HG03565 (cell line): ENCODE measurements around the gene LRBA.
"Not testable (repeated sequence)": the region's sequence is repeated elsewhere in the genome, so short reads cannot be mapped to it uniquely, and the experiment has no call there.

Source experiments
- ATAC-seq: cut with Tn5 transposase; IDR thresholded peaks from one replicate; pipeline ENCODE4 v1.9.1; 2021; ENCODE audit warnings: mild to moderate bottlenecking, moderate library complexity; ENCODE audit not compliant: unreplicated experiment

LRBA gene

DNA sequence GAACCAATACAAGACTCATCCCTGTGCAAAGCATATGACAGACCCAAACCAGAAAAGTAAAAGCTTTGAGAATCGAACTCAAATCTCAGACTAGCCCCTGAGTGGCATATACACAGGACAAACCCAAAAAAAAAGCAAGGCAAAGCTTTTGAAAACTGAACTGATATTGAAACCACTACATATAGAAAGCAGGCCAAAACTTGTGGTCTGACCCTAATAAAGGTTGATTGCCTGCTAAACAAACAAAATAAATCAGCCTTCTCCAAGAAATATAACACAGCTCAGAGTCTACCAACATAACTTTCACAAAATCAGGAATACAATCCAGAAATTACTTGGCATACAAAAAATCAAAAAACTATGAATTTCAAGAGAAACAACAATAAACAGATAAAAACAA lies 40.3 kb downstream of the LRBA start:
- no peak for ATAC-seq

DNA sequence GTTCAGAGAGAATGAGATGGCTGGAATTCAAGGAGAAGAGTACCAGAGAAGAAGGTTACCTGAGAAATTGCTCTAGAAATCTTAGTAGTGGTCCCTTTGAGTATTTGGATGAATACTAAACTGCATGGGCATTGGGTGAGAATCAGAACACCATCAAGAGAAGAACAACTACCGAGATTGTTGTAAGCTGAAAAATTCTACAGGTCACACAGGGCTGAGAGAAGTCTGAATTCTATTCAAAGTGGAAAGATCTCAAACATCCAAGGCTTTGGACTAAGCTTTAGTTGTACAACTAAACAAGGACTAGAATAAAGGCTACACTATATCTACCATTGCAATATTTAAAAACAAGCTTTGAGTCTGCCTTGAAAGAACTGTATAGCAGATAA lies 40.8 kb downstream of the LRBA start:
- no peak for ATAC-seq

DNA sequence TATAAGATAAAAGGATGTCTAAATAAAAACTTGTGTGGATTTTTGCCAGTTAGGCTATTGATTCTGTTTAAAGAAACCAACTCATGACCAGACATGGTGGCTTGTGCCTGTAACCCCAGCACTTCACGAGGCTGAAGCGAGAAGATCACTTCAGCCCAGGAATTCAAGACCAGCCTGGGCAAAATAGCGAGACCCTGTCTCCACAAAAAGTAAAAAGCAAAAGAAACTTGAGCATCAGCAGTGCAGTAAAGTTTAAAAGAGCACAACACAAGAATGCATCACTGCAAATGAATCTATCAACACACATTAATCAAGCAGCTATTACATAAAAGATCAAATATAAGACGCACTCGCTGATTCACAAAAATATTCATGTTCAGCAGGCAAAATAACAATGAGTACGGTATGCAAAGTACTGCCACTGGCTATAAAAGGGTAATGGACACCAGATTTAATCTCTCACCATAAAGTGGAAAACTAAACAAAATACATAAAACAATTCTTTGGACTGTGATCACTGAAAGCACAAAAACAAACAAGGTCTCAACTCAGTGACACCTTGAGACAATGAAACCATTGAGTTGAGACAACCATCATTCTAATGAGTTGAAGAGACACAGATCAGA lies 41.3 kb downstream of the LRBA start:
- ATAC-seq = no peak

DNA sequence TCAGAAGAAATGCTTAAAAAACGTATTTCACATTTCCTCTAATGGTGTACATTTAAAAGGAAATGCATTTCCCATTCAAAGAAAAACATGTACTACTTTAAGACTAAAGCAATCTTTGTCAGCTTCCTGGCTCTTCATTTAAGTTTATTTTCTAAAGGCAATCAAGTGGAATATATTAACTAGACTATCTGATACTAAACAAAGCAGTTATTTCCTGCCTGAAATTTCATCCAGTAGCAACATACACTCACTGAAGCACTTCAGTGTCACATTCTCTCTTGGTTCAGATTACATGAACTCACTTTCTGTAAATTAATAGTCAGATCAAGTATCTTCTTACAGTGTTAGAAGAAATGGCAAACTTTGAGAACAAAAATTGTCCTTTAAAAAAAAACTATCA lies 42.5 kb downstream of the LRBA start:
- no peak for ATAC-seq

DNA sequence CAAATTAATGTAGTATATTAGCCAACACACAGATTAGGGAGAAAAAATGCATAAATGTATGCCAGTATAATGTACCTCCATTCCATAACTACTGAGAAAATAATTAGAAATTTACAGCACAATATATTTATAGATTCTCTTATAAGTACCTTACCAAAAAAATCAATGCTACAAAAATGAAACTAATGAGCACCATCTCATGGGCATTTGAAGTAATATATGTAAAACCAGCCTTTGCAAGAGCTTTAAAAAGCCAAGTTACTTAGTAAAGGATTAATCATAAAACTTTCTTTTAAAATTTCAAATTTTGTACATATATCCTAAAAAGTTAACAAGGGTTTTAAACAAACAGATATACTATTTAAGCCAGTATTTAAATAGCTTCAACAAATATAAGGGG lies 43.2 kb downstream of the LRBA start:
- ATAC-seq = no peak

DNA sequence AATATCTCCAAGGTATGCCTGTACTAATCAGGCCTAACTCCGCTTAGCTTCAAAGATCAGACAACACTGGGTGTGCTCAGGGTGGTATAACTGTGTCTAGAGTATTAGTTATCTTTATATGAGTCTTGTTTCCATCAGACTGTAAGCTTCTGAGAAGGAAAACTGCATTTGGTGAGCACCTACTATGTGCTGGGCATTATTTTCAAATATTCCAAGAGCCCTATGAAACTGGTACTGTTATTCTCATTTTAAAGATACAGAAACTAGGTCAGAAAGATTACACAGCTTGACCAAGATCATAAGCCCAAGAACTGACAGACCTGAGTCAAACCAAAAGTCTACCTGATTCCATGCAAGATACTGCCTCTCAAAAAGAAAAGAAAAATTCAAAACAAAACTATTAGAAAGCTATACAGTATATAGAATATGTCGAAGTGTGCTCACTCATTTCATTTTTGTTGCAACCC lies 44.4 kb downstream of the LRBA start:
- ATAC-seq = peak; percentile 86

DNA sequence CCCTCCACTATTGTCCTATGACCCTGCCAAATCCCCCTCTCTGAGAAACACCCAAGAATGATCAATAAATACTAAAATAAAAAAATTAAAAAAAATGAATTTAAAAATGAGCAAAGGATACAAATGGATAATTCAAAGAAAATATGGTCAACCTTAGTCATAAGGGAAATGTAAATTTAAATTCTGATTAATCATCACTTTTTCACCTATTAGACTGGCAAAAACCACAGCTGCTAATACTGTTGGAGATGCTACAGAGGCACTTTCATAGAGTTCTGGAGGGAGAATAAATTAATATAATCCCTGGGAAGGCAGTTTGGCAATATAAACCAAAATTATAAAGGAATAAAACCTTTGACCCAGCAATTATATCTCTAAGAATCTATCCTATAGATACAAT lies 50.3 kb downstream of the LRBA start:
- ATAC-seq = no peak

DNA sequence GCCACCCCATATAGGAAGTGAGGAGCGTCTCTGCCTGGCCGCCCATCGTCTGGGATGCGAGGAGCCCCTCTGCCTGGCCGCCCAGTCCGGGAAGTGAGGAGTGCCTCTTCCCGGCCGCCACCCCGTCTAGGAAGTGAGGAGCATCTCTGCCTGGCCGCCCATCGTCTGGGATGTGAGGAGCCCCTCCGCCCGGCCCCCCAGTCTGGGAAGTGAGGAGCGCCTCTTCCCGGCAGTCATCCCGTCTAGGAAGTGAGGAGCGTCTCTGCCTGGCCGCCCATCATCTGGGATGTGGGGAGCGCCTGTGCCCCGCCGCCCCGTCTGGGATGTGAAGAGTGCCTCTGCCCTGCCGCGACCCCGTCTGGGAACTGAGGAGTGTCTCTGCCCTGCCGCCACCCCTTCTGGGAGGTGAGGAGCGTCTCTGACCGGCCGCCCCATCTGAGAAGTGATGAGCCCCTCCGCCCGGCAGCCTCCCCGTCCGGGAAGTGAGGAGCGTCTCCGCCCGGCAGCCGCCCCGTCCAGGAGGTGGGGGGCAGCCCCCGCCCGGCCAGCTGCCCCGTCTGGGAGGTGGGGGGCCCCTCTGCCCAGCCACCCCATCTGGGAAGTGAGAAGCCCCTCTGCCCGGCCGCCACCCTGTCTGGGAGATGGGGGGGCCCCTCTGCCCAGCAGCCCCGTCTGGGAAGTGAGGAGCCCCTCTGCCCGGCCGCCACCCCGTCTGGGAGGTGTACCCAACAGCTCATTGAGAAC lies 51.3 kb downstream of the LRBA start:
- ATAC-seq = not testable (repeated sequence)

DNA sequence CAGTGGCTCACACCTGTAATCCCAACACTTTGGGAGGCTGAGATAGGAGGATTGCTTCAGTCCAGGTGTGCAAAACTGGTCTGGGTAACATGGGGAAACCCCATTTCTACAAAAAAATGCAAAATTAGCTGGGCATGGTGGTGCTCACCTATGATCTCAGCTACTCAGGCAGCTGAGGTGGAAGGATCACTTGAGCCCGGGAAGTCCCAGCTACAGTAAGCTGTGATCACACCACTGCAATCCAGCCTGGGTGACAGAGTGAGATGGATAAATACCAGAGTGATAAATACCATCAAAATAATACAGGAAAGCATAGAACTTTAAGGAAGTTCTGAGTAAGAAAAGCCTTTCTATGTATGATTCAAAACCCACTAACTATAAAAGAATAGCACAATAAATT lies 52.8 kb downstream of the LRBA start:
- peak; percentile 66 for ATAC-seq

DNA sequence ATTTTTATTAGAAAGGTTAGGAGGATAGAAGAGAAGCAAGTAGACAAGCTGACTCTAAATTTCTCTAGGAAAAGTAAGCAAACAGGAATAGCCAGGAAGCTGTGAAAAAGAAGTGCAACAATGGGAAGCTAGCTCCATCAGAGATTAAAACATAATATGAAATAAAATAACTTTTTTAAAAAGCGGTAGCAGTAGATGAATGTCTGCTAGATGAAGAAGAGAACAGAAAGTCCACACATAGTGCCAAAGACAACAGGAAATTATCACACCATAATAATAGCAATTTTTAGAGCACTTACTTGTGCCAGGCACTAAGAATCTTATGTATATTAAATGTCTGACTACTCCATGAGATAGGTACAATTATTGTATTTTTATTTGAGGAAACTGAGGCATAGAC lies 53.5 kb downstream of the LRBA start:
- no peak for ATAC-seq

DNA sequence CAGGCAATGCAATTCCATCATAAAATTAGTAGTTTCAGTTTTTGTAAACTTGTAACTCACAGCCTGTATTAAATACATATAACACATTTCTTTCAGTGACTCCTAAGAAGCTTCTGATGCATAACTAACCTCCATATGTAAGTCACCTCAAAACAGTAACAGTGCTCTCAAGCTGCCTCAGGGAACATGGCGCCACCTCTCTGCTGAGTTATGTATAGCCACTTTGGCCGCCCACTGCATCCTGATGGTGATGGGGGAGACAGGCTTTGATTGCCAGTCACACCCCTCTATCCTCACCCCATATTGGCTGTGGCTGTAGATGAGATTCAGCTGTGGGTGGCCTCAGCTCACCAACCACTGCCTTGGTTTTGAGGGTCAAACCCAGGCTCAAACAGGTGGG lies 54.3 kb downstream of the LRBA start:
- peak; percentile 66 for ATAC-seq

DNA sequence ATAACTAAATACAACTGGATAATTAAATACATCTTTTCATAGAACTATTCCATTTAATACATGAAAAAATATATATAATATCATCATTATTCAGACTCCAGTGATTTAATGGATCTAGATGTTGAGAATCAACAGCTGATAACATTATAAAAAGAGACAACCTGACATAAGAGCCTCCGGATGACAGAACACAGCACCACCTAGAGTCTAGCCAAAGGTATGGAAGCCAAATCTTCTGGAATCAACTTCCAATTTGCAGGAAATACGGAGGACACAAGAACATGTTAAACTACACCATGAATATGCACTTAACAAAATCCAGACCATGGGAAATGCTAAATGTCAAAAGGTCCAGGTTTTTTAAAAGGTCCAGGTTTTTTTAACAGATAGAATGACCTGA lies 55.0 kb downstream of the LRBA start:
- no peak for ATAC-seq

DNA sequence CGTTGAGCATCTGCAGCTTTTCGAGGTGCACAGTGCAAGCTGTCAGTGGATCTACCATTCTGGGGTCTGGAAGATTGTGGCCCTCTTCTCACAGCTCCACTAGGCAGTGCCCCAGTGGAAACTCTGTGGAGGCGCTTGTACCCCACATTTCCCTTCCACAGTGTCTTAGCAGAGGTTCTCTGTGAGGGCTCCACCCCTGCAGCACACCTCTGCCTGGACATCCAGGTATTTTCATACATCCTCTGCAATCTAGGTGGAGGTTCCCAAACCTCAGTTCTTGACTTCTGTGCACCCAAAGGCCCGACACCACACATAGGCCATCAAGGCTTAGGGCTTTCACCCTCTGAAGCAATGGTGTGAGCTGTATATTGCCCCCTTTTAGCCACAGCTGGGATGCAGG lies 57.1 kb downstream of the LRBA start:
- not testable (repeated sequence) for ATAC-seq

DNA sequence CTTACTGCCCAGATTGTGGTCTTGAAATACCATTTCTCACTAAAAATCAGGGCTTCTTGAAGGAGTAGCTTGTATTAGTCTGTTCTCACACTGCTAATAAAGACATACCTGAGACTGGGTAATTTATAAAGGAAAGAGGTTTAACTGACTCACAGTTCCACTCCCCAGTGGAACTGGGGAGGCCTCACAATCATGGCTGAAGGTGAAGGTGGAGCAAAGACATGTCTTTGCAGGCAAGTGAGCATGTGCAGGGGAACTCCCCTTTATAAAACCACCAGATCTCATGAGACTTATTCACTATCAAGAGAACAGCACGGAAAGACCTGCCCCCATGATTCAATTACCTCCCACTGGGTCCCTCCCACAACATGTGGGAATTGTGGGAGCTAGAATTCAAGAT lies 58.0 kb downstream of the LRBA start:
- not testable (repeated sequence) for ATAC-seq

DNA sequence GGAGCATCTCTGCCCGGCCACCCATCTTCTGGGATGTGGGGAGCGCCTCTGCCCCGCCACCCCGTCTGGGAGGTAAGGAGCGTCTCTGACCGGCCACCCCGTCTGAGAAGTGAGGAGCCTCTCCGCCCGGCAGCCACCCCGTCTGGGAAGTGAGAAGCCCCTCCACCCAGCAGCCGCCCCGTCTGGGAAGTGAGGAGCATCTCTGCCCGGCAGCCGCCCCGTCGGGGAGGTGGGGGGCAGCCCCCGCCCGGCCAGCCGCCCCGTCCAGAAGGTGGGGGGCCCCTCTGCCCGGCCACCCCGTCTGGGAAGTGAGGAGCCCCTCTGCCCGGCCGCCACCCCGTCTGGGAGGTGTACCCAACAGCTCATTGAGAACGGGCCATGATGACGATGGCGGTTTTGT lies 61.2 kb downstream of the LRBA start:
- not testable (repeated sequence) for ATAC-seq

DNA sequence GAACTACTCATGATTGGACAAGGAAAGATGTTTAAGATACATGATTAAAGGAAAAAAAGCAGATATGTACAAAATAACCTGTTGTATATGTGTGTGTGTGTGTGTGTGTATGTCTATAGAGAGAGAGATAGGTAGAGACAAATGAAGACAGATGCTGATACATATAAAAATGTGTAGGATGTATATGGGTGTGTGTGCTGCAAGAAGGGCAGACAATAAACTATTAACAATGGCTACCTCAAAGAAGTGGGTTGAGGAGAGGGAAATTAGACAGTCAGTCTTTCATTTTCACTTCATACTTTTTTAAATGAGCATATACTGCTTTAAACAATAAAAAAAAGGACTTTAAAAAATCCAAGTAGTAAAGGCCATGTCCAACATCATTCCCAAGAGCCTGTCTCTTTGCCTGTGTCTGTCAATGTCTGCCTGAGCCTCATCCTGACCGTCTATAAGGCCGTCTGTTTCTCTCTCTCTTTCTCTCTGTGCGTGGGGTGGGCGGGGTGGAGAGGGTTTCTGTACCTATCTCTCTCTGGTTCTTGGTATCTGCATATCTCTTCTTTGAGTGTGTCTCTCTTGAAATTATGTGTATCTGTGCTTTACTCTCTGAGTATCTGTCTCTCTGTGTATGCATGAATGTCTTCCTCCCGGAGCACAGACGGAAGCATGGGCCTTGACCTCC lies 62.8 kb downstream of the LRBA start:
- ATAC-seq = no peak

DNA sequence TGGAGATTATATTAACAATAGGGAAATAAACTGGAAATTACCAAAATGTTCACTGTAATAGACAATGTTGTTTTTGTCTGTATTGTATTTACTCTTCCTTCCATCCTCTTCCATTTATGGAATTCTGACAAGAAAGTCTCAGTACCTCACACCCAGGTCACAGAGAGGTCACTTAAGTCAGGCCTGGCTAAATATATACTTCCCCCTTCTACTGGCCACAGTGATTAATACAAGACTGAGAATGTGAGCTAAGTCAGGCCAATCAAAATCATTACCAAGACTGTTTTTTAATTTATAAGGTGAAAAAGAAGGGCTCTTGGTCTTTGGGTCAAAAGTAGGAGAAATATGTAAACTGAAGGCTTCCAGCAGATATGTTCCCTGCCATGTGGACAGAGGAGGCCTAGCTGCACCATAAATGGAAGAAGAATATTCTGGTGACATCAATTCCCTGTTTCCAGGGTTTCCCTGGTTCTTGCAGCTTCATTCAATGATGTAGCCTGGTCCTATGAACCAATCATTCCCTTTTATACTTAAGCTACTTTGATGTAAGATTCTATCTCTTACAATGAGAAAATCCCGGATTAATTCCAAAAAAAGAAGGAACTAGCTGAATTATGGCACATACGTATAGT lies 64.3 kb downstream of the LRBA start:
- peak; percentile 77 for ATAC-seq

DNA sequence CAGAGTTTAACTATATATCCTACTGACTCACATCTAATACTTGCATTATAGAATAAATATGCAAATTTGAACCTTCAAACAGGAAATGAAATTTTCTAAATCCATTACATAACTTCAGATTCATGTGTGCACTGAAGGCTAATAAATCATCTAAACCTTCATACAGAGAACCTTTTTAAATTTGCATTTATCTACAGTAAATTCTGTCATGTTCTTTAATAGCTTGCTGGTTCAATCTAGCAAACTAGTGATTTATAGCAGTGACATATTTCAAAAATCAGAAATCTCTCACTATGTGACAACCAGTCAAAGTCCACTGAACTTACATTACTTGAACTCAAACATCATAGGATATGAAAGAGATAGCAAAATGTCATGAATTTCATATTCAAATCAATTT lies 65.1 kb downstream of the LRBA start:
- ATAC-seq = no peak

DNA sequence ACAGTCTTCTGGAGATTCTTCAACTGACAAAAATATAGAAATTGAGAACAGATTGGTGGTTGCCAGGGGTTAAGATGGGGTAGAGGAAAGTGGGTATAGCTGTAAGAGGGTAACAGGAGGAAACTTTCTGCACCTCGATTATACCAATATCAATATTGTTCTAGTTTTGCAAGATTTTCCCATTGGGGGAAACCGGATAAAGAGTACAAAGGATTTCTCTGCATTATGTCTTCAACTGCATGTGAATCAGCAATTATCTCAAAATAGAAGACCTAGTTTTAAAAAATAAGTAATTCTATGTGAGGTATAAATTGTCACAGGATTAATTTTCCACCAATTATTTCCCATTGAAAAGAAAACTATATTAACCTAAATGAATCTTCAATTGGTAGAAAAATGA lies 65.7 kb downstream of the LRBA start:
- ATAC-seq = no peak

DNA sequence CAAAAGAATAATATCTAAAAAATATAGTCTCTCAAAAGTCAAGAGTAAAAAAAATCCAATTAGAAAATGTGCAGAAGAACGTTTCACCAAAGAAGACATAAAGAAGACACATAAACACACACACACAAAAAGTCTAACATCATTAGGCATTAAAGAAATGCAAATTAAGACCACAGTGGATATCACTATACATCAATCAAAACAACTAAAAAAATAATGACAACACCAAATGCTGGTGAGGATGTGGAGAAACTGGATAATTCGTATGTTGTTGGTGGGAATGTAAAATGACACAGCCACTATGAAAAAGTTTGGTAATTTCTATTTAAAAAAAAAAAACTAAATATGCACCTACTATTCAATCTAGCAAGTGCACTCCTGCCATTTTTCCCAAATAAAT lies 66.4 kb downstream of the LRBA start:
- no peak for ATAC-seq

DNA sequence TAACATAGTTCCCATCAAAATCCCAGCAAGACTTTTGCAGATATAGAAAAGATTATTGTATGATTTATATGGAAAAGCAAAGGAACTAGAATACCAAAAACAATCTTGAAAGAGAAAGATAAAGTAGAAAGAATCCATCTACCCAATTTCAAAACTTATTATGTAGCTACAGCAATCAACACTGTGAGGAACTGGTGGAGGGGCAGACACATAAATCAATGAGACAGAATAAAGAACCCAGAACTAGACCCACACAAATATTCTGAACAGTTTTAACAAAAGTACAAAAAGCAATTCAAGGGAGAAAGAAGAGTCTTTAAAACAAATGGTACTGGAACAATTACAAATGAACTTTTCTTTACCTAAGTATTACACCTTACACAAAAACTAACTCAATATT lies 67.0 kb downstream of the LRBA start:
- no peak for ATAC-seq

DNA sequence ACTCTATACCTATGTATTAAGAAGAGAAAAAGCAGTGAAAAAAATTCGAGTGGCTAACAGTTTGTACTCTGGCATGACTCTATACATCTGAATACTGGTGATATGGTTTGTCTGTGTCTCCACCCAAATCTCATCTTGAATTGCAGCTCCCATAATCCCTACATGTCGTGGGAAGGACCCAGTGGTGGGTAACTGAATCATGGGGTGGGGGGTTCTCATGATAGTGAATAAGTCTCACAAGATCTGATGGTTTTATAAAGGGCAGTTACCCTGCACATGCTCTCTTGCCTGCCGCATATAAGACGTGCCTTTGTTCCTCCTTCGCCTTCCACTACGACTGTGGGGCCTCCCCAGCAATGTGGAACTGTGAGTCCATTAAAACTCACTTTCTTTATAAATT lies 70.4 kb downstream of the LRBA start:
- ATAC-seq = no peak
